Peyer's patch (tissue), 4 donors: ENCODE data around the gene CAV1.

Experiments used
- CTCF ChIP-seq, 6 experiments: fragments of 450-650 bp in 4 of 6; fragments of 200-600 bp in 2 of 6; sonication (generic) in 1 of 6; IDR thresholded peaks; one replicate each; pipeline ENCODE4 v1.5.1; 2017 to 2019; ENCODE audit warnings: antibody characterized with exemption in 6 of 6, mild to moderate bottlenecking in 3 of 6, moderate library complexity in 1 of 6
- POLR2A ChIP-seq, 2 donors: fragments of 450-650 bp; IDR thresholded peaks; one replicate each; pipeline ENCODE4 v1.5.1; 2017; ENCODE audit warnings: antibody characterized with exemption in 2 of 2, mild to moderate bottlenecking in 2 of 2, moderate library complexity in 2 of 2

- no peak for TF ChIP-seq CTCF (IDR thresholded peaks at IDR 0.05)
- no peak for TF ChIP-seq POLR2A (IDR thresholded peaks at IDR 0.05)
Measured at GRCh38 chr7:116557066-116557585, 32.3 kb downstream of the CAV1 start.
